OCI-LY1 (cell line): ENCODE data around the gene SH3RF3.

Experiments used
- EZH2 ChIP-seq: fragments of 200-600 bp; sonication (generic), shearing (Covaris generic); IDR thresholded peaks from 2 replicates; pipeline ENCODE4 v1.8.0; 2017; ENCODE audit warnings: borderline replicate concordance, mixed run types, mild to moderate bottlenecking, antibody characterized with exemption, low read length, moderate library complexity, mixed read lengths
- TF ChIP-seq, protein P1 (sequence below): fragments of 200-600 bp; sonication (generic), shearing (Covaris generic); IDR thresholded peaks from 2 replicates; pipeline ENCODE4 v1.5.1; 2017; ENCODE audit warnings: mild to moderate bottlenecking, antibody characterized with exemption, low read length, moderate library complexity, mixed read lengths

DNA sequence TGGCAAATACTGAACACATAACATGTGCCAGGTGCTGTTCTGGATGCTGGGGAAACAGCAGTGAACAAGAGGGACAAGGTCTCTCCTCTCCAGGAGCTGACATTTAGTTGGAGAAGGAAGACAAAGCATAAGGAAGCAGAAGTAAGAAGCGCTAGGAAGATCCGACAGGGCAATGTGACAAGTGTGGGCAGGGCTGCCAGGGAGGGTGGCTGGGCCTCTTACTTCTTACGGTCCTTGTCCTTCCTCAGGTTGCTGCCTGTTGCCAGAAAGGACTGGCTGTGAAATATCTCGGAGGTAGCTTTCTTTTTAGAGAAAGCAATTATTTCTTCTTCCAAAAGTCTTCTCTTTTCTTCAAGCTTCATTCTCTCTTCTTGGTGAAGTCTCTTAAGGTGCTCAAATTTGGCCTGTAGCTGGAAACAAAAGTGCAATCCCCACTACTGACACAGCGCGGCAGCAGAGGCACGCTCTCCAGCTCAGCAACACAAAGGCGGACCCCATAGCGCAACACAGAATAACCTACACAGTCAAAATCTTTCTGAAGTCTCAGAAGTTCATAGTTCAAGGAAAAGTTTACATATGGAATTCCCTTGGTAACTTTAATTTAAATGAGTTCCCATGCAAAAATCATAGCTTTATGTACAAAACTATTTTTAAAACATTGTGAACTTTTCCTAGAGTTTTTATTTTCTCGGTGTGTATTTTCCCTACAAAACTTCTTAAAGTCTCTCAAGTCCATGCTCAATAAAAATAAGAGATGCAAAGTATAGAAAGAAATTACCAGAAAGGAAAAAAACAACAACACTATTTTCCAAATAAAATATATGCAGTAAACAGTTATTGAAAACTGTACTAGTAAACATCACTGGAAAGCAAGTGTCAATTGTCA lies 417.1 kb downstream of the SH3RF3 start:
- TF ChIP-seq, protein P1, sequence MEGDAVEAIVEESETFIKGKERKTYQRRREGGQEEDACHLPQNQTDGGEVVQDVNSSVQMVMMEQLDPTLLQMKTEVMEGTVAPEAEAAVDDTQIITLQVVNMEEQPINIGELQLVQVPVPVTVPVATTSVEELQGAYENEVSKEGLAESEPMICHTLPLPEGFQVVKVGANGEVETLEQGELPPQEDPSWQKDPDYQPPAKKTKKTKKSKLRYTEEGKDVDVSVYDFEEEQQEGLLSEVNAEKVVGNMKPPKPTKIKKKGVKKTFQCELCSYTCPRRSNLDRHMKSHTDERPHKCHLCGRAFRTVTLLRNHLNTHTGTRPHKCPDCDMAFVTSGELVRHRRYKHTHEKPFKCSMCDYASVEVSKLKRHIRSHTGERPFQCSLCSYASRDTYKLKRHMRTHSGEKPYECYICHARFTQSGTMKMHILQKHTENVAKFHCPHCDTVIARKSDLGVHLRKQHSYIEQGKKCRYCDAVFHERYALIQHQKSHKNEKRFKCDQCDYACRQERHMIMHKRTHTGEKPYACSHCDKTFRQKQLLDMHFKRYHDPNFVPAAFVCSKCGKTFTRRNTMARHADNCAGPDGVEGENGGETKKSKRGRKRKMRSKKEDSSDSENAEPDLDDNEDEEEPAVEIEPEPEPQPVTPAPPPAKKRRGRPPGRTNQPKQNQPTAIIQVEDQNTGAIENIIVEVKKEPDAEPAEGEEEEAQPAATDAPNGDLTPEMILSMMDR = peak; percentile 81
- TF ChIP-seq EZH2 = no peak
